NOMO-1 treated with DMSO at 0.1 percent for 48 hours (cell line): ENCODE data around the gene WDR77.

Experiments used
- DNase-seq: peaks from one replicate; lab custom pipeline; 2025; ENCODE audit not compliant: unreplicated experiment; lab: John Stamatoyannopoulos, UW

Gene WDR77

GRCh38 chr1:111441573-111442192 lies 7.4 kb downstream of the WDR77 start:
- no peak for DNase-seq

DNA sequence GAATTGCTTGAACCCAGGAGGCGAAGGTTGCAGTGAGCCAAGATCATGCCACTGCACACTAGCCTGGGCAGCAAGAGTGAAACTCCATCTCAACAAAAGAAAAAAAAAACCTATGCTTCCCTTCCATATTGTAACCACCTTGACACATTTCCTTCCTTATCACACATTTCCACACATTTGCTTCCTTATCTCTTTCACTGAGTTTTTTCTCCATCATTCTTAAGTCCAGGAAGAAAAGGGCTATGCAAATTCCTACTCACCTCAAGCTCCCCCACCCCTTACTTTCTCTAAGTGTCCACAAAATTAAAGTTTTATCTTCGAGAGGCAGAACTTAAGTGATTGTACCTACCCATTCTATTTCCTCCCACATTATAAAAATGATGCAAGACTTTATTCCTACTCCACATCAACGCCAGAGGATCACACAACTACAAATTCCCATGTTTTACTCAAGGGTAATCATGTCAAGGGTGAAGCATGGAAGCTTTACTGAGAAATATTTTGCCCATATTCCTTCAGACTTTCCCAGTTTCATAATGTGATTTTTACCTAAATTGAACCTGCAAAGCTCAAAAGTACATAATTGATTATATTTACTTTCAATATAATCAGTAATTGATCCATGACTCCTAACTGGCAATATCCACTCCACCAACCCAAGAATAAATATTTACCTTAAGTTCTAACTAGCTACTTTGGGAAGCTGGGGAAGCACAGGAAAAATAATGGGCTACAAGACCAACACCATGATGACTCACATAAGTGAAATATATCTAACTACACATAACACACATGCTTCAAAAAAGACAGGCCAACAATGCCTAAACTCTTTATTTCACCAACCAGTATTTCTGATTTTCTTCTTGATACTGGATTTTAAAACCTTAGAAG lies 9.3 kb downstream of the WDR77 start:
- no peak for DNase-seq

GRCh38 chr1:111436726-111437125 lies 12.3 kb downstream of the WDR77 start:
- no peak for DNase-seq

DNA sequence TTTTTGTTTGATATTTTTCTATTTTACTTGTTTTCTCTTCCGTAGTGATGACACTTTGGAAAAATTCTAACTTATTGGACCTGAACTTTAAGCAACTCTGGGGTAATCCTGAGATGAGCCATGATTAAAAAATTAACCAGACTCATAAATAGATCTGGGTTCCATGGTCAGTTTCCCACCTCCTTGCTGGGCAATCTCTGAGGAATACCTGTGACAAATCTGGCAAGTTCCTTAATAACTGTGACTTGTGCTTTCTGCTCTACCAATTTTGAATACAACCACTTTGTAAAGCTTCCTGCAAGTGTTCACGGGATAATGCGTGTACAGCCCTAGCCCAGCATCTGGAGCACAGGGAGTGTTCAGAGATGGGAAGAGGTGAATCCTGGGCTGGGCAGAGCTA lies 24.8 kb downstream of the WDR77 start:
- DNase-seq, result no peak

- no peak for DNase-seq
Measured at GRCh38 chr1:111422546-111423391, 26.3 kb downstream of the WDR77 start.

- no peak for DNase-seq
Measured at GRCh38 chr1:111420377-111420776, 28.7 kb downstream of the WDR77 start.

- DNase-seq, result no peak
Measured at GRCh38 chr1:111419037-111419436, 30.0 kb downstream of the WDR77 start.

- no peak for DNase-seq
Measured at GRCh38 chr1:111417755-111418154, 31.3 kb downstream of the WDR77 start.

- no peak for DNase-seq
Measured at GRCh38 chr1:111415461-111415860, 33.6 kb downstream of the WDR77 start.

DNA sequence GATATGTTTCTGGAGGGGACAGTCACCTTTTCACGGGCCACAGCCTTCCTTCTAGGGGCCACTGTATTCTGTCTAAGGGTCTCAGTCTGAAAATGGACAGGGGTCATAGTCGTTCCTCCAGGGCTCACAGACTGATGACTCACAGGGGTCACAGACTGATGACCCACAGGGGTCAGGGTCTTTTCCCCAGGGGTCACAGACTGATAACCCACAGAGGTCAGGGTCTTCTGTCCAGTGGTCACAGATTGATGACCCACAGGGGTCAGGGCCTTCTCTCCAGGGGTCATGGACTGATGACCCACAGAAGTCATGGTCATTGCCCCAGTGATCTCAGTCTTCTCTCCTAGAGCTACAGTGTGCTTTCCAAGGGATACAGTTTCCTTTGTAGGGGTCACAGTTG lies 34.3 kb downstream of the WDR77 start:
- DNase-seq, result no peak

- no peak for DNase-seq
Measured at GRCh38 chr1:111412839-111413238, 36.2 kb downstream of the WDR77 start.

- DNase-seq, result no peak
Measured at GRCh38 chr1:111407301-111407700, 41.8 kb downstream of the WDR77 start.

DNA sequence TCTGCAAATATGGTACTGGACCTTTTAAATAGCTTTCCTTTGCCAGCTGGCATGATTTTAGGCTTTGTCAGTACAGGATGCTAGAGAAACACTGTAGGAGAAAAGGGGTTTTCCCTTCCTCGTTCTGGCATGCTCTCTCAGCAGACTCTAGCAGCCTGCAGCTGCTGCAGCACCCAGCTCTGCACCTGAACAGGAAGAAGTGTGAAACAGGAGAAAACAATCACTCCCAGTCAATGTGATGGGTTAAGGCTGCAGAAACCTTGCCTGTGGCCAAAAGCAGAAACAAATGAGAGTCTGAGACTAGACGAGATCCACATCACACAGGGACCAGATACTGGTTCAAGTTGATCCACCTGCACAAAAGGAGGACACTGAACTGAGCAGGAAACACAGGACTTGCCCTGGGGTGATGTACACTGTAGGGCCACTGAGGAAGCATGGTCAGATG lies 42.7 kb downstream of the WDR77 start:
- no peak for DNase-seq

DNA sequence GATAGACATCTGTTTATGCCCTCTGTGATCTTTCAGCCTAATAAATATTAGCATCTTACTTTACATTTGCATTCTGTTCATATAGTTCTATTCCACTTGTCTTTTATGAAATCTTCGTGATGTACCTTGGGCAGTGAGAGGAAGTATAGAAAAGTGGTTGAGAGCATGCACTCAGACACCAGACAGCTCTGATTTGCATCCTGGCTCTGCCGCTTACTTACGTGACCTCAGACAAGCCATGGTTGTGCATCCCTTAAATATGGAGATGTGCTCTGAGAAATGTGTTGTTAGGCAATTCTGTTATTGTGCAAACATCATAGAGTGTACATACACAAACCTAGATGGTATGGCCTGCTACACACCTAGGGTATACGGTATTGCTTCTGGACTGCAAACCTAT lies 44.5 kb downstream of the WDR77 start:
- no peak for DNase-seq

DNA sequence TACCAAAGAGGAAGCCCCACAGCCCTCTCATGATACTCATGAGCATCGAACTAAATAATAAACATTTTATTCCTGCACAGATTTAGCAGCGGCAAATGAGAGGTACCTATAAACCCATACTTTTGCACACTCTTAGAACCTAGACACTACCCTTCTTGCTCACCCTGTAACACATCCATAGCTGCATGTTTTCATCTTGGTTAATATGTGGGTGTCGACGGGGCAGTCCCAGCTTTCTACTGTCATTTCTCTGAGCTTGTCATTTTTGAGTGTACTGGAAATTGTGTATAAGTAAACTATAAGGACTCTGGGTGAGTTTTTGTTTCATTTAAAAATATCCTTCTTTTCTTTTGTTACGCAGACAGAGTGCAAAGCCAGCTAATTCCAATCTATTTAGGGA lies 47.0 kb downstream of the WDR77 start:
- DNase-seq, result no peak

GRCh38 chr1:111399792-111400610 lies 49.1 kb downstream of the WDR77 start:
- DNase-seq, result peak; percentile 31

DNA sequence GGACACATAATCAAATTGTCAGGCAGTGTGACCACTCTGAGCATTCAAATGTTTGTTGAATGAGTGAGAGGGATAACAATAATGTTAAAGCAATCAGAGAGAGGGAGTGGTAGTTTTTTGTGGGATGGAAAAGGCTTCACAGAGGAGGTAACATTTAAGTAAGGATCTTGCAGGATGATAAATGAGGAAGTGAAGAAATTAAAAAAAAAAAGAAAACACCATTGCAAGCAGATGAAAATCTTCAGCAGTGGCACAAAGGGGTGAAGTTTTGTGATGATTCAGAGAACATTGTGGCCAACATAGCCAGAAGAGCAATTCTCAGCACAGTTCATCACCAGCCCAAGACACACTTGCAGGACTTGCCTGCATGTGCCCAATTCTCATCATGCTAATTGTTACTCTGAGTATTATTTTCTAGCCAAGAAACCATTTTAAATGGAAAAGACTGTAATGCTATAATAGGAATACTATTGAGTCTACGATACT lies 56.6 kb downstream of the WDR77 start:
- peak; percentile 36 for DNase-seq

- no peak for DNase-seq
Measured at GRCh38 chr1:111392042-111392441, 57.0 kb downstream of the WDR77 start.
